HEK293T (cell line): Measurements from ENCODE around the gene OPTN.

Experiments used
- ARNT ChIP-seq: fragments of 450-650 bp; IDR thresholded peaks from 2 replicates; pipeline ENCODE4 v1.6.1; 2017; ENCODE audit warnings: mild to moderate bottlenecking
- ELF4 ChIP-seq: fragments of 450-650 bp; IDR thresholded peaks from 2 replicates; pipeline ENCODE4 v1.6.1; 2017; ENCODE audit warnings: antibody characterized with exemption
- FOXA1 ChIP-seq: fragments of 450-650 bp; IDR thresholded peaks from 2 replicates; pipeline ENCODE4 v1.6.1; 2016; ENCODE audit warnings: mild to moderate bottlenecking
- FOXM1 ChIP-seq: fragments of 450-650 bp; IDR thresholded peaks from 2 replicates; pipeline ENCODE4 v1.6.1; 2017; ENCODE audit warnings: mild to moderate bottlenecking, borderline replicate concordance
- L3MBTL2 ChIP-seq: fragments of 450-650 bp; conservative IDR thresholded peaks from 2 replicates; pipeline ENCODE4 v1.6.1; 2016; ENCODE audit warnings: mild to moderate bottlenecking
- LEF1 ChIP-seq: fragments of 450-650 bp; IDR thresholded peaks from 2 replicates; pipeline ENCODE4 v1.6.1; 2017; ENCODE audit warnings: mild to moderate bottlenecking, borderline replicate concordance
- NFRKB ChIP-seq: fragments of 450-650 bp; IDR thresholded peaks from 2 replicates; pipeline ENCODE4 v1.6.1; 2016; ENCODE audit warnings: mild to moderate bottlenecking, moderate library complexity
- SP1 ChIP-seq: fragments of 450-650 bp; IDR thresholded peaks from 2 replicates; pipeline ENCODE4 v1.6.1; 2017
- SUZ12 ChIP-seq: fragments of 450-650 bp; IDR thresholded peaks from 2 replicates; pipeline ENCODE4 v1.6.1; 2016; ENCODE audit warnings: mild to moderate bottlenecking
- TARDBP ChIP-seq: fragments of 450-650 bp; IDR thresholded peaks from 2 replicates; pipeline ENCODE4 v1.6.1; 2016
- TF ChIP-seq, protein P1 (sequence below): fragments of 450-650 bp; IDR thresholded peaks from 2 replicates; pipeline ENCODE4 v1.6.1; 2016

DNA sequence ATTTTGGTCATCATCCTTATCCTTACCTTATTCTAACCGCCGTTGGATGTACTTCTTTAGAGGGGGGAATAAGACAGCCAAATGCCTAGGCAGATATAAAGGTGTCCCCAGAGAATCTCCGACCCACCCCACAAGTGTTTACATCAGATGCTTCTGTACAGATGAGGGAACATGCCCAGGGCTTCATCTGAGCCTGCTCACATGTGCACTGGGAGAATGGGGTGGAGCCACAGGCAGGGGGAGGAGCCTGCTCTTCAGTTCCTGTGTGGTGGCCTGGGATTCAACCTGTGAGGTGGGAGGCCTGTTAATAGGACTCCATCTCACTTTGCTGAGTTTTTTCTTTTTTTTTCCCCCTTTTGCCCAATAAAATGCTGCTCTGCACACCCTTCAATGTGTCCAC is 27.6 kb upstream of the OPTN start:
- TF ChIP-seq SUZ12 (no peak), SP1 (no peak), FOXA1 (no peak), FOXM1 (no peak), ARNT (no peak), TARDBP (no peak), LEF1 (no peak), NFRKB (no peak), L3MBTL2 (peak; percentile 42), ELF4 (no peak)
- TF ChIP-seq, protein P1, sequence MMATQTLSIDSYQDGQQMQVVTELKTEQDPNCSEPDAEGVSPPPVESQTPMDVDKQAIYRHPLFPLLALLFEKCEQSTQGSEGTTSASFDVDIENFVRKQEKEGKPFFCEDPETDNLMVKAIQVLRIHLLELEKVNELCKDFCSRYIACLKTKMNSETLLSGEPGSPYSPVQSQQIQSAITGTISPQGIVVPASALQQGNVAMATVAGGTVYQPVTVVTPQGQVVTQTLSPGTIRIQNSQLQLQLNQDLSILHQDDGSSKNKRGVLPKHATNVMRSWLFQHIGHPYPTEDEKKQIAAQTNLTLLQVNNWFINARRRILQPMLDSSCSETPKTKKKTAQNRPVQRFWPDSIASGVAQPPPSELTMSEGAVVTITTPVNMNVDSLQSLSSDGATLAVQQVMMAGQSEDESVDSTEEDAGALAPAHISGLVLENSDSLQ, result no peak
